IMR-90 (cell line): Measurements from ENCODE around the gene CALHM1. TPM values are rescaled to one million over a fixed set of nuclear protein-coding genes. Genes with fewer than 3 reads are reported as not detected.

Experiments used
- ATAC-seq: fragments of 200-7000 bp; cut with Tn5 transposase; 2 replicates; pipeline ENCODE4 v1.9.1; 2020; ENCODE audit warnings: low read depth, mild to moderate bottlenecking, moderate library complexity
- BruUV-seq: library from RNA; stranded (reverse); fragments of 400-500 nt; replicated peaks from 2 replicates; lab custom pipeline; 2021; lab: Mats Ljungman, UMichigan
- CTCF ChIA-PET: fragments of 300-600 bp; formaldehyde crosslinking; extraction: SDS; loops from one replicate; lab custom pipeline; 2021; ENCODE audit warnings: antibody characterized with exemption; lab: Yijun Ruan, JAX
- POLR2A ChIA-PET: fragments of 300-600 bp; sonication (Branson Sonifier 250); formaldehyde crosslinking; loops from one replicate; lab custom pipeline; 2022; ENCODE audit warnings: antibody characterized with exemption; ENCODE audit not compliant: unreplicated experiment; lab: Charles Lee
- DNase-seq: peaks from one replicate; pipeline ENCODE4 v3.0.0; 2013
- H2AFZ ChIP-seq: replicated peaks from 2 replicates; pipeline ENCODE3; 2013; ENCODE audit warnings: low read length, mild to moderate bottlenecking; ENCODE audit not compliant: poor library complexity
- H2AK5ac ChIP-seq: 2 replicates; pipeline ENCODE4 v1.6.1; 2013; ENCODE audit warnings: low read depth, low read length, inconsistent platforms
- H2AK9ac ChIP-seq: replicated peaks from 2 replicates; pipeline ENCODE3; 2013; ENCODE audit warnings: mild to moderate bottlenecking, low read depth, low read length, moderate library complexity; ENCODE audit not compliant: poor library complexity
- H2BK120ac ChIP-seq: 2 replicates; pipeline ENCODE4 v1.6.1; 2013; ENCODE audit warnings: low read depth, low read length, inconsistent platforms
- H2BK15ac ChIP-seq: 3 replicates; pipeline ENCODE4 v1.6.1; 2013; ENCODE audit warnings: low read depth, low read length, inconsistent platforms
- H2BK20ac ChIP-seq: 2 replicates; pipeline ENCODE4 v1.6.1; 2013; ENCODE audit warnings: low read depth, mild to moderate bottlenecking, inconsistent platforms, low read length, moderate library complexity
- H2BK5ac ChIP-seq: 2 replicates; pipeline ENCODE4 v1.6.1; 2013; ENCODE audit warnings: mild to moderate bottlenecking, low read depth, low read length, inconsistent platforms; ENCODE audit not compliant: poor library complexity, severe bottlenecking
- H3K14ac ChIP-seq: replicated peaks from 2 replicates; pipeline ENCODE4 v1.6.1; 2013; ENCODE audit warnings: low read depth, low read length, inconsistent platforms
- H3K18ac ChIP-seq: 2 replicates; pipeline ENCODE4 v1.6.1; 2013; ENCODE audit warnings: low read depth, low read length, control low read depth
- H3K23ac ChIP-seq: 2 replicates; pipeline ENCODE4 v1.6.1; 2013; ENCODE audit warnings: low read depth, low read length, inconsistent platforms
- H3K27ac ChIP-seq: 2 replicates; pipeline ENCODE4 v1.5.1; 2013; ENCODE audit warnings: mild to moderate bottlenecking, control low read depth, low read length; ENCODE audit not compliant: insufficient read depth
- H3K27me3 ChIP-seq: 2 replicates; pipeline ENCODE4 v1.6.1; 2013; ENCODE audit warnings: low read length; ENCODE audit not compliant: control insufficient read depth, insufficient read depth
- H3K36me3 ChIP-seq: 2 replicates; pipeline ENCODE4 v1.6.1; 2013; ENCODE audit warnings: low read length, mixed read lengths; ENCODE audit not compliant: control insufficient read depth, insufficient read depth
- H3K4ac ChIP-seq: 2 replicates; pipeline ENCODE4 v1.6.1; 2013; ENCODE audit warnings: low read depth, low read length, inconsistent platforms
- H3K4me1 ChIP-seq: 2 replicates; pipeline ENCODE4 v1.6.1; 2013; ENCODE audit warnings: low read length, mixed read lengths; ENCODE audit not compliant: control insufficient read depth, insufficient read depth
- H3K4me2 ChIP-seq: 2 replicates; pipeline ENCODE4 v1.6.1; 2013; ENCODE audit warnings: low read depth, mild to moderate bottlenecking, control low read depth, low read length, moderate library complexity
- H3K4me3 ChIP-seq: 2 replicates; pipeline ENCODE4 v1.5.1; 2013; ENCODE audit warnings: low read depth, mild to moderate bottlenecking, control low read depth, low read length, moderate library complexity; ENCODE audit not compliant: insufficient read depth
- H3K56ac ChIP-seq: 2 replicates; pipeline ENCODE4 v1.6.1; 2013; ENCODE audit warnings: low read length, inconsistent platforms; ENCODE audit not compliant: insufficient read depth; ENCODE audit errors: extremely low read depth
- H3K79me1 ChIP-seq, 2 experiments: 2 replicates each; pipeline ENCODE4 v1.6.1; 2013; ENCODE audit warnings: low read length in 2 of 2, inconsistent platforms in 1 of 2, low read depth in 1 of 2
- H3K9ac ChIP-seq: 2 replicates; pipeline ENCODE4 v1.6.1; 2013; ENCODE audit warnings: low read depth, low read length, control low read depth
- H3K9me1 ChIP-seq: 2 replicates; pipeline ENCODE4 v1.6.1; 2013; ENCODE audit warnings: low read length, inconsistent platforms; ENCODE audit not compliant: insufficient read depth
- H3K9me3 ChIP-seq: 2 replicates; pipeline ENCODE4 v1.6.1; 2013; ENCODE audit warnings: low read length; ENCODE audit not compliant: control insufficient read depth, insufficient read depth
- H4K20me1 ChIP-seq: 2 replicates; pipeline ENCODE4 v1.6.1; 2013; ENCODE audit warnings: low read length, inconsistent platforms; ENCODE audit not compliant: insufficient read depth
- H4K5ac ChIP-seq: 2 replicates; pipeline ENCODE4 v1.6.1; 2013; ENCODE audit warnings: mild to moderate bottlenecking, low read depth, low read length, control low read depth
- H4K8ac ChIP-seq, 2 experiments: 2 replicates each; pipeline ENCODE4 v1.6.1; 2013; ENCODE audit warnings: low read depth in 2 of 2, low read length in 2 of 2, control low read depth in 1 of 2, inconsistent platforms in 1 of 2
- H4K91ac ChIP-seq: 2 replicates; pipeline ENCODE4 v1.6.1; 2013; ENCODE audit warnings: low read depth, low read length, inconsistent platforms; ENCODE audit not compliant: insufficient read depth
- BHLHE40 ChIP-seq: fragments of 150-350 bp; IDR thresholded peaks from 2 replicates; pipeline ENCODE4 v1.6.1; 2016; ENCODE audit warnings: mild to moderate bottlenecking, low read depth, low read length
- CEBPB ChIP-seq: IDR thresholded peaks from 2 replicates; pipeline ENCODE4 v1.6.1; 2012; ENCODE audit warnings: low read depth, low read length, improper control_type of control experiment
- CHD1 ChIP-seq: IDR thresholded peaks from 2 replicates; pipeline ENCODE4 v1.6.1; 2012; ENCODE audit warnings: low read depth, low read length, improper control_type of control experiment
- CTCF ChIP-seq: conservative IDR thresholded peaks from 2 replicates; pipeline ENCODE4 v1.5.1; 2012; ENCODE audit warnings: mild to moderate bottlenecking, low read depth, low read length, improper control_type of control experiment
- ELK1 ChIP-seq: fragments of 150-350 bp; IDR thresholded peaks from 2 replicates; pipeline ENCODE4 v1.6.1; 2016; ENCODE audit warnings: low read depth, mild to moderate bottlenecking, low read length, moderate library complexity, borderline replicate concordance
- FOS ChIP-seq: fragments of 150-350 bp; IDR thresholded peaks from 2 replicates; pipeline ENCODE4 v1.6.1; 2016; ENCODE audit warnings: low read depth, low read length
- MAFK ChIP-seq: IDR thresholded peaks from 2 replicates; pipeline ENCODE4 v1.6.1; 2012; ENCODE audit warnings: low read depth, low read length, improper control_type of control experiment
- MAZ ChIP-seq: IDR thresholded peaks from 2 replicates; pipeline ENCODE4 v1.6.1; 2012; ENCODE audit warnings: low read depth, mild to moderate bottlenecking, low read length, improper control_type of control experiment, moderate library complexity, borderline replicate concordance
- MXI1 ChIP-seq: IDR thresholded peaks from 2 replicates; pipeline ENCODE4 v1.6.1; 2012; ENCODE audit warnings: low read depth, mild to moderate bottlenecking, low read length, moderate library complexity, borderline replicate concordance
- NFE2L2 ChIP-seq: fragments of 150-350 bp; IDR thresholded peaks from 2 replicates; pipeline ENCODE4 v1.6.1; 2016; ENCODE audit warnings: low read depth, mild to moderate bottlenecking, low read length
- POLR2A ChIP-seq: IDR thresholded peaks from 2 replicates; pipeline ENCODE4 v1.6.1; 2012; ENCODE audit warnings: mild to moderate bottlenecking, low read depth, low read length
- RAD21 ChIP-seq: IDR thresholded peaks from 2 replicates; pipeline ENCODE4 v1.6.1; 2012; ENCODE audit warnings: low read length, improper control_type of control experiment
- RCOR1 ChIP-seq: IDR thresholded peaks from 2 replicates; pipeline ENCODE4 v1.6.1; 2012; ENCODE audit warnings: mild to moderate bottlenecking, low read length, improper control_type of control experiment; ENCODE audit not compliant: insufficient replicate concordance
- RFX5 ChIP-seq: IDR thresholded peaks from 2 replicates; pipeline ENCODE4 v1.8.0; 2012; ENCODE audit warnings: low read depth, mild to moderate bottlenecking, low read length, moderate library complexity
- SMC3 ChIP-seq: fragments of 150-350 bp; IDR thresholded peaks from 2 replicates; pipeline ENCODE4 v1.6.1; 2016; ENCODE audit warnings: low read depth, mild to moderate bottlenecking, antibody characterized with exemption, low read length, moderate library complexity
- USF2 ChIP-seq: fragments of 150-350 bp; IDR thresholded peaks from 2 replicates; pipeline ENCODE4 v1.6.1; 2017; ENCODE audit warnings: mild to moderate bottlenecking, antibody characterized with exemption, low read length, low read depth
- WGBS, 2 experiments: methylation state at CpG; one replicate each; pipeline versions ENCODE4 v1.1.5 to v1.1.7; 2013; ENCODE audit warnings: missing lambda C conversion rate in 2 of 2; ENCODE audit not compliant: insufficient read length in 1 of 2; ENCODE audit errors: extremely low coverage in 2 of 2; 5-methylcytosine and 5-hydroxymethylcytosine counted together
- dilution Hi-C: fragments of 300-500 bp; cut with HindIII; formaldehyde crosslinking; loops from one replicate; pipeline ENCODE4 v1.14.3; 2018; ENCODE audit warnings: low sequenced_read_pairs; ENCODE audit not compliant: unreplicated experiment
- in situ Hi-C: fragments of 300-500 bp; cut with MboI; formaldehyde crosslinking; loops from 3 replicates; pipeline ENCODE4 v1.14.3; 2019; ENCODE audit warnings: low sequenced_read_pairs, inconsistent platforms, mixed read lengths
- intact Hi-C: fragments of 100-400 bp; cut with micrococcal nuclease; formaldehyde crosslinking; loops from 2 replicates; pipeline ENCODE4 v1.10.0; 2022
- polyA plus RNA-seq, 3 experiments: library from polyadenylated mRNA; depleted of rRNA; stranded (reverse); fragments of >200 nt; gene quantifications; 2 replicates each; pipeline ENCODE4 v1.2.3, GENCODE V29; 2012; ENCODE audit warnings: low replicate concordance in 1 of 3
- total RNA-seq: library from RNA; depleted of rRNA; stranded (reverse); fragments of >200 nt; gene quantifications from 2 replicates; pipeline ENCODE4 v1.2.3, GENCODE V29; 2012

CALHM1 gene
- total and polyA plus RNA-seq, 2 of the 4 experiments (the other 2 are of a cell fraction), result not detected

GRCh38 chr10:103444478-103444877 lies 14.2 kb downstream of the CALHM1 start:
- H4K5ac ChIP-seq, result no peak overlapping the region
- ATAC-seq, result no peak

More at GRCh38 chr10:103444478-103444877, 14.2 kb downstream of the CALHM1 start:
- no peak for DNase-seq
- Histone ChIP-seq H3K36me3 (peaks cover 73% of the 10 kb centered on the region), H2AFZ (no peak overlapping the region), H2BK5ac (no peak overlapping the region), H3K56ac (no peak overlapping the region), H3K4me3 (no peak overlapping the region), H3K14ac (no peak overlapping the region), H3K9me3 (no peaks in the 10 kb centered on the region), H3K4me2 (no peak overlapping the region), H2BK120ac (no peak overlapping the region), H3K9ac (no peak overlapping the region), H3K9me1 (peaks cover 2% of the 10 kb centered on the region; the same call in 1 of the 2 replicates), H3K27ac (no peak overlapping the region), H4K20me1 (peaks cover 12% of the 10 kb centered on the region; the same call in 1 of the 2 replicates), H3K18ac (no peak overlapping the region), H3K4ac (no peak overlapping the region), H4K91ac (no peak overlapping the region), H2AK5ac (no peak overlapping the region), H3K4me1 (no peaks in the 10 kb centered on the region; the same call in 1 of the 2 replicates), H2BK15ac (no peak overlapping the region), H2AK9ac (no peak overlapping the region), H4K8ac (no peak overlapping the region), H3K79me1 (peaks cover 0 to 16% of the 10 kb centered on the region in 2 experiments; a peak in 1 of 4 replicates), H3K27me3 (no peaks in the 10 kb centered on the region), H2BK20ac (no peak overlapping the region), H3K23ac (no peak overlapping the region)
- BruUV-seq, result no TSS peak
- TF ChIP-seq SMC3 (no peak), CHD1 (no peak), RCOR1 (no peak), NFE2L2 (no peak), RAD21 (no peak), POLR2A (no peak), MAZ (no peak), MAFK (no peak), CTCF (no peak), CEBPB (no peak), BHLHE40 (no peak), USF2 (no peak), ELK1 (no peak), RFX5 (no peak), FOS (no peak), MXI1 (no peak)
- 95% methylated on average over 10 of the region's 10 CpGs; no CpG with 5 or more reads in 1 of the 2 experiments for WGBS, 2 experiments
- dilution Hi-C loops, result no loop called here
- intact Hi-C loops, result no loop called here
- ChIA-PET CTCF (no interaction called here), POLR2A (no interaction called here)
- in situ Hi-C loops, result no loop called here
